ENCODE measurements around the gene SEPTIN2.
A peak's percentile ranks its signal among the peaks of the same experiment; 100 is the strongest.

The SEPTIN2 gene

DNA sequence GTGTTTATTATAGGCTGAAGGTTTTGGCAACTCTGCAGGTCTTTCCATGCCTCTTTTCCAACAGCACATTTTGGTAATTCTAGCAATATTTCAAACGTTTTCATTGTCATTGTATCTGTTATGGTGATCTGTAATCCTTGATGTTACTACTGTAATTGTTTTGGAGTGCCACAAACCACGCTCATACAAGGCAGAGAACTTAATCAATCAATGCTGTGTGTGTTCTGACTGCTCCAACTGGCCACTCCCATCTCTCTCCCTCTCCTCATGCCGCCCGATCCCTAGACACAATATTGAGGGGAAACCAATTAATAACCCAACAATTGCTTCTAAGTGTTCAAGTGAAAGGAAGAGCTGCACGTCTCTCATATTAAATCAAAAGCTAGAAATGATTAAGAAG lies 33.2 kb upstream of the SEPTIN2 start:
- no peak overlapping the region for H2BK120ac ChIP-seq (ENCODE audit: insufficient read depth, low read length, poor library complexity)
- no peak overlapping the region for H3K23ac ChIP-seq (ENCODE audit: low read length)
- H4K91ac ChIP-seq (ENCODE audit: low read depth, low read length) = no peak overlapping the region
- no peak overlapping the region for H2BK5ac ChIP-seq (ENCODE audit: low read depth, low read length, poor library complexity)
- no peak for DNase-seq
- peaks cover 4 to 7% of the 10 kb centered on the region in 2 experiments for H3K36me3 ChIP-seq (ENCODE audit: control insufficient read depth in 1 of 2, insufficient read depth in 2 of 2, low read length in 2 of 2)
- no peak overlapping the region for H3K4me3 ChIP-seq (ENCODE audit: low read depth, low read length)
- H4K8ac ChIP-seq (ENCODE audit: low read depth, low read length) = no peak overlapping the region
- H2AK5ac ChIP-seq (ENCODE audit: low read length) = no peak overlapping the region
- H2AFZ ChIP-seq (ENCODE audit: insufficient read depth, low read length, poor library complexity) = no peak overlapping the region
- no CpG with 5 or more reads among the region's 5 CpGs for WGBS (ENCODE audit: extremely low coverage, insufficient coverage, insufficient read length)
- no peaks in the 10 kb centered on the region for H3K9me3 ChIP-seq (ENCODE audit: insufficient read depth, low read depth, low read length)
- peaks cover 3 to 7% of the 10 kb centered on the region in 2 experiments for H3K4me1 ChIP-seq (ENCODE audit: control insufficient read depth in 1 of 2, insufficient read depth in 2 of 2, low read length in 2 of 2)
- H4K12ac ChIP-seq (ENCODE audit: low read depth, low read length) = no peak overlapping the region
- no peaks in the 10 kb centered on the region for H3K79me1 ChIP-seq (ENCODE audit: low read length)
- H3K27ac ChIP-seq (ENCODE audit: low read depth, low read length) = no peak overlapping the region
- H3K27me3 ChIP-seq (ENCODE audit: insufficient read depth, low read length) = no peaks in the 10 kb centered on the region
- H3K4ac ChIP-seq (ENCODE audit: low read depth, low read length) = peak overlapping the region; percentile 22
- H3K79me2 ChIP-seq (ENCODE audit: control insufficient read depth, insufficient read depth, low read length, poor library complexity) = peaks cover 2% of the 10 kb centered on the region
- H2BK12ac ChIP-seq (ENCODE audit: low read length) = no peak overlapping the region
- H3K9ac ChIP-seq (ENCODE audit: low read length) = no peak overlapping the region
- no peak overlapping the region for H3K14ac ChIP-seq (ENCODE audit: low read length)
- no peak overlapping the region for H3K4me2 ChIP-seq (ENCODE audit: low read length)
- H3K18ac ChIP-seq (ENCODE audit: low read length) = no peak overlapping the region

DNA sequence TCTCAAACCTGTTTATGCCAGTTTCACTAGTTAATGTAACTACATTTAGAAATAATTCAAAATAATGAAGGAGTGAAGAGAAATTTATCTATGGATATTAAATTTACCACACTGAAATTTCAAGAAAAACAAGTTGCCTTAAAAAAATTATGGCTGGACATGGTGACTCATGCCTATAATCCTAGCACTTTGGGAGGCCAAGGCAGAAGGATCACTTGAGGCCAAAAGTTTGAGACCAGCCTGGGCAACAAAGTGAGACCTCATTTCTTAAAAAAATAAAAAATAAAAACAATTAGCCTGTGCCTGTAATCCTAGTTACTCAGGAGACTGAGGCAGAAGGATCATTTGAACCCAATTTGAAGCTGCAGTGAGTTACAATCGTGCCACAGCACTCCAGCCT lies 30.1 kb upstream of the SEPTIN2 start:
- Histone ChIP-seq H3K4me3 (ENCODE audit: low read depth, low read length) (no peak overlapping the region), H3K18ac (ENCODE audit: low read length) (no peak overlapping the region), H4K8ac (ENCODE audit: low read depth, low read length) (no peak overlapping the region), H4K12ac (ENCODE audit: low read depth, low read length) (no peak overlapping the region), H3K79me1 (ENCODE audit: low read length) (no peaks in the 10 kb centered on the region), H2AK5ac (ENCODE audit: low read length) (no peak overlapping the region), H3K4ac (ENCODE audit: low read depth, low read length) (no peak overlapping the region), H3K14ac (ENCODE audit: low read length) (no peak overlapping the region), H3K4me1 (ENCODE audit: control insufficient read depth in 1 of 2, insufficient read depth in 2 of 2, low read length in 2 of 2) (no peaks in the 10 kb centered on the region), H3K79me2 (ENCODE audit: control insufficient read depth, insufficient read depth, low read length, poor library complexity) (peaks cover 2% of the 10 kb centered on the region), H3K36me3 (ENCODE audit: control insufficient read depth in 1 of 2, insufficient read depth in 2 of 2, low read length in 2 of 2) (peaks cover 4 to 7% of the 10 kb centered on the region in 2 experiments), H4K91ac (ENCODE audit: low read depth, low read length) (no peak overlapping the region), H3K27ac (ENCODE audit: low read depth, low read length) (no peak overlapping the region), H3K9me3 (ENCODE audit: insufficient read depth, low read depth, low read length) (no peaks in the 10 kb centered on the region), H2AFZ (ENCODE audit: insufficient read depth, low read length, poor library complexity) (no peak overlapping the region), H2BK5ac (ENCODE audit: low read depth, low read length, poor library complexity) (no peak overlapping the region), H3K23ac (ENCODE audit: low read length) (no peak overlapping the region), H3K9ac (ENCODE audit: low read length) (no peak overlapping the region), H3K27me3 (ENCODE audit: insufficient read depth, low read length) (no peaks in the 10 kb centered on the region), H2BK12ac (ENCODE audit: low read length) (no peak overlapping the region), H2BK120ac (ENCODE audit: insufficient read depth, low read length, poor library complexity) (no peak overlapping the region), H3K4me2 (ENCODE audit: low read length) (no peak overlapping the region)
- no CpG with 5 or more reads among the region's 1 CpG for WGBS (ENCODE audit: extremely low coverage, insufficient coverage, insufficient read length)
- peak in 1 of 2 donors; percentile 24 for DNase-seq

DNA sequence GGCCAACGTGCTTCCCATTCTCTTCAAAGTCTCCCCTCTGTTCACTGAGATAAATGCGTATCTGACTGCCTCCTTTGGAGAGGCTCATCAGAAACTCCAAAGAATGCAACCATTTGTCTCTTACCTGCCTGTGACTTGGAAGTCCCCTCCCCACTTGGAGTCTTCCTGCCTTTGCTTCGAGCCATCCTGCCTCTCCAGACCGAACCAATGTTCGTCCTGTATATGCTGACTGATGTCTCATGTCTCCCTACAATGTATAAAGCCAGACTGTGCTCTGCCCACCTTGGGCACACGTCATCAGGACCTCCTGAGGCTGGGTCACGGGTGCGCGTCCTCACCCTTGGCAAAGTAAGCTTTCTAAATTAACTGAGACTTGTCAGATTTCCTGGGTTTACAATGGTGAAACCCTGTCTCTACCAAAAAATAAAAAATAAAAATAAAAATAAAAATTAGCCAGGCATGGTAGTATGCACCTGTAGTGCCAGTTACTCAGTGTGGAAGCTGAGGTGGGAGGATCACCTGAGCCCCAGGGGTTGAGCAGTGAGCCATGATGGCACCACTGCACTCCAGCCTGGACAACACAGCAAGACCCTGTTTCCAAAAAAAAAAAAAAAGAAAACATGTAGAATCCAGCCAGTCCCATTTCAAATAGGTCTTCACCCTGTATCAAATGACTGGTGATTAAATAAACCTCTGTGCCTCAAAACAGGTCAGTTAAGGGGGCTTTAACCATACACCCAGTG lies 29.2 kb upstream of the SEPTIN2 start:
- H3K4me1 ChIP-seq (ENCODE audit: control insufficient read depth in 1 of 2, insufficient read depth in 2 of 2, low read length in 2 of 2) = no peaks in the 10 kb centered on the region
- H3K4me3 ChIP-seq (ENCODE audit: low read depth, low read length) = no peak overlapping the region
- no peak for DNase-seq
- H3K14ac ChIP-seq (ENCODE audit: low read length) = no peak overlapping the region
- no peaks in the 10 kb centered on the region for H3K9me3 ChIP-seq (ENCODE audit: insufficient read depth, low read depth, low read length)
- H3K27me3 ChIP-seq (ENCODE audit: insufficient read depth, low read length) = no peaks in the 10 kb centered on the region
- H4K8ac ChIP-seq (ENCODE audit: low read depth, low read length) = no peak overlapping the region
- no peak overlapping the region for H2BK120ac ChIP-seq (ENCODE audit: insufficient read depth, low read length, poor library complexity)
- H4K12ac ChIP-seq (ENCODE audit: low read depth, low read length) = no peak overlapping the region
- no peak overlapping the region for H3K9ac ChIP-seq (ENCODE audit: low read length)
- no peak overlapping the region for H4K91ac ChIP-seq (ENCODE audit: low read depth, low read length)
- no peaks in the 10 kb centered on the region for H3K79me1 ChIP-seq (ENCODE audit: low read length)
- H2AFZ ChIP-seq (ENCODE audit: insufficient read depth, low read length, poor library complexity) = no peak overlapping the region
- H3K4me2 ChIP-seq (ENCODE audit: low read length) = no peak overlapping the region
- no peak overlapping the region for H3K23ac ChIP-seq (ENCODE audit: low read length)
- peak overlapping the region; percentile 70 for H3K4ac ChIP-seq (ENCODE audit: low read depth, low read length)
- peaks cover 4% of the 10 kb centered on the region for H3K79me2 ChIP-seq (ENCODE audit: control insufficient read depth, insufficient read depth, low read length, poor library complexity)
- no peak overlapping the region for H3K27ac ChIP-seq (ENCODE audit: low read depth, low read length)
- H3K18ac ChIP-seq (ENCODE audit: low read length) = no peak overlapping the region
- H2AK5ac ChIP-seq (ENCODE audit: low read length) = no peak overlapping the region
- H3K36me3 ChIP-seq (ENCODE audit: control insufficient read depth in 1 of 2, insufficient read depth in 2 of 2, low read length in 2 of 2) = peaks cover 3 to 7% of the 10 kb centered on the region in 2 experiments
- no peak overlapping the region for H2BK12ac ChIP-seq (ENCODE audit: low read length)
- no CpG with 5 or more reads among the region's 9 CpGs for WGBS (ENCODE audit: extremely low coverage, insufficient coverage, insufficient read length)
- no peak overlapping the region for H2BK5ac ChIP-seq (ENCODE audit: low read depth, low read length, poor library complexity)

DNA sequence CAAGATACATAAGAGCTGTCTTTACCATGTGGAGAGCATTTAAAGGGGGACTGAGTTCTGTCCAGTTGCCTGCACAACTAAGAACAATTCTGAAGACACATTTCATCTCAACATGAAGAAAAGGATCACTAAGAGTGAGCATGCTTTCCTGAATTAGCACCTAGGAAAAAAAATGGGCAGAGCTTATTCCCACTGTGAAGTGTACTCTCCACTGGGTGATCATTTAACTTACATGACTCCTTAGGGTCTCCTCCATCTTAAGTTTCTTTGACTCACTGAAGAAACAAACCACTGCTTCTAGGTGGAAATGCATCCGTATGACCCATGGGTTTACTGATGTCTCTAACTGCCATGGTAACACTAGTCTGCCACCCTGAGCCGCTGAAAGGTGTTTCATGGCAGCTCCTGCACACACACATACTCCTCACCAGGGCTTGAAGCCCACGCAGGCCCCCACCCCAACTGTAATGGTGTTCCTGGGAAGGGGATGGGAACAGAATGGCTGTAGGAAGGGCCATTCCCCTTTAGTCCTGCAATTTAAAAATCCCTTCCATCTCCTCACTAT lies 27.3 kb upstream of the SEPTIN2 start:
- Histone ChIP-seq H2BK120ac (ENCODE audit: insufficient read depth, low read length, poor library complexity) (no peak overlapping the region), H3K9ac (ENCODE audit: low read length) (no peak overlapping the region), H3K9me3 (ENCODE audit: insufficient read depth, low read depth, low read length) (no peaks in the 10 kb centered on the region), H3K79me1 (ENCODE audit: low read length) (no peaks in the 10 kb centered on the region), H3K27ac (ENCODE audit: low read depth, low read length) (no peak overlapping the region), H2BK12ac (ENCODE audit: low read length) (no peak overlapping the region), H2BK5ac (ENCODE audit: low read depth, low read length, poor library complexity) (no peak overlapping the region), H3K14ac (ENCODE audit: low read length) (no peak overlapping the region), H3K4me3 (ENCODE audit: low read depth, low read length) (no peak overlapping the region), H4K91ac (ENCODE audit: low read depth, low read length) (no peak overlapping the region), H3K4ac (ENCODE audit: low read depth, low read length) (peak overlapping the region; percentile 24), H3K4me2 (ENCODE audit: low read length) (no peak overlapping the region), H3K36me3 (ENCODE audit: control insufficient read depth in 1 of 2, insufficient read depth in 2 of 2, low read length in 2 of 2) (peaks cover 3 to 7% of the 10 kb centered on the region in 2 experiments), H4K12ac (ENCODE audit: low read depth, low read length) (no peak overlapping the region), H4K8ac (ENCODE audit: low read depth, low read length) (no peak overlapping the region), H2AK5ac (ENCODE audit: low read length) (no peak overlapping the region), H3K18ac (ENCODE audit: low read length) (no peak overlapping the region), H2AFZ (ENCODE audit: insufficient read depth, low read length, poor library complexity) (no peak overlapping the region), H3K4me1 (ENCODE audit: control insufficient read depth in 1 of 2, insufficient read depth in 2 of 2, low read length in 2 of 2) (no peaks in the 10 kb centered on the region), H3K79me2 (ENCODE audit: control insufficient read depth, insufficient read depth, low read length, poor library complexity) (peaks cover 8% of the 10 kb centered on the region), H3K27me3 (ENCODE audit: insufficient read depth, low read length) (no peaks in the 10 kb centered on the region), H3K23ac (ENCODE audit: low read length) (no peak overlapping the region)
- DNase-seq = no peak
- WGBS (ENCODE audit: extremely low coverage, insufficient coverage, insufficient read length) = no CpG with 5 or more reads among the region's 3 CpGs

All from trophoblast cell (in vitro differentiated cells and primary cell).